MM.1S (cell line): ENCODE data around the gene CEP70.

Source experiments
- DNase-seq: peaks from one replicate; pipeline ENCODE4 v3.0.0-alpha.2; 2015
- H2AFZ ChIP-seq: fragments of 300-600 bp; sonication (generic); 2 replicates; pipeline ENCODE4 v1.6.0; 2016; ENCODE audit warnings: antibody characterized with exemption, low read length
- H3F3A ChIP-seq: fragments of 300-600 bp; sonication (generic); 2 replicates; pipeline ENCODE4 v1.6.1; 2016; ENCODE audit warnings: mild to moderate bottlenecking, antibody characterized with exemption, low read length, moderate library complexity, mixed read lengths; ENCODE audit not compliant: insufficient read depth
- H3K27ac ChIP-seq: fragments of 300-600 bp; sonication (generic); 2 replicates; pipeline ENCODE4 v1.5.1; 2016; ENCODE audit warnings: mild to moderate bottlenecking, low read length
- H3K27me3 ChIP-seq: fragments of 300-600 bp; sonication (generic); replicated peaks from 2 replicates; pipeline ENCODE4 v1.6.0; 2016; ENCODE audit warnings: low read length; ENCODE audit not compliant: insufficient read depth
- H3K36me3 ChIP-seq: fragments of 300-600 bp; sonication (generic); replicated peaks from 2 replicates; pipeline ENCODE4 v1.6.1; 2016; ENCODE audit warnings: mild to moderate bottlenecking, low read length, mixed read lengths; ENCODE audit not compliant: insufficient read depth
- H3K4me1 ChIP-seq: fragments of 300-600 bp; sonication (generic); 2 replicates; pipeline ENCODE4 v1.6.1; 2016; ENCODE audit warnings: low read length, mixed read lengths
- H3K4me2 ChIP-seq: fragments of 300-600 bp; sonication (generic); 2 replicates; pipeline ENCODE4 v1.6.0; 2016; ENCODE audit warnings: low read depth, low read length
- H3K4me3 ChIP-seq: fragments of 300-600 bp; sonication (generic); 2 replicates; pipeline ENCODE4 v1.5.1; 2016; ENCODE audit warnings: low read length, mixed read lengths
- H3K79me2 ChIP-seq: fragments of 300-600 bp; sonication (generic); 2 replicates; pipeline ENCODE4 v1.6.1; 2016; ENCODE audit warnings: mixed run types, low read length, mixed read lengths
- H3K9ac ChIP-seq: fragments of 300-600 bp; sonication (generic); 2 replicates; pipeline ENCODE4 v1.6.1; 2016; ENCODE audit warnings: low read length, mixed read lengths
- H3K9me2 ChIP-seq: fragments of 300-600 bp; sonication (generic); replicated peaks from 2 replicates; pipeline ENCODE4 v1.6.1; 2016; ENCODE audit warnings: mild to moderate bottlenecking, low read length, mixed read lengths; ENCODE audit not compliant: insufficient read depth
- H3K9me3 ChIP-seq: fragments of 300-600 bp; sonication (generic); replicated peaks from 2 replicates; pipeline ENCODE4 v1.6.1; 2016; ENCODE audit warnings: mild to moderate bottlenecking, low read length, mixed read lengths; ENCODE audit not compliant: insufficient read depth
- H4K20me1 ChIP-seq: fragments of 300-600 bp; sonication (generic); 2 replicates; pipeline ENCODE4 v1.6.1; 2016; ENCODE audit warnings: mild to moderate bottlenecking, low read length, moderate library complexity, mixed read lengths; ENCODE audit not compliant: insufficient read depth
- EZH2 ChIP-seq: fragments of 300-600 bp; sonication (generic); optimal IDR thresholded peaks from 2 replicates; pipeline ENCODE3; 2017; ENCODE audit warnings: low read depth, mild to moderate bottlenecking, antibody characterized with exemption, low read length, mixed read lengths
- EZH2phosphoT487 ChIP-seq: fragments of 300-600 bp; sonication (generic); IDR thresholded peaks from 2 replicates; pipeline ENCODE4 v1.6.1; 2018; ENCODE audit warnings: antibody characterized with exemption, low read length
- TF ChIP-seq, protein P1 (sequence below): fragments of 300-600 bp; sonication (generic); IDR thresholded peaks from 2 replicates; pipeline ENCODE4 v1.5.1; 2016; ENCODE audit warnings: antibody characterized with exemption, low read length, mixed read lengths

Gene CEP70

DNA sequence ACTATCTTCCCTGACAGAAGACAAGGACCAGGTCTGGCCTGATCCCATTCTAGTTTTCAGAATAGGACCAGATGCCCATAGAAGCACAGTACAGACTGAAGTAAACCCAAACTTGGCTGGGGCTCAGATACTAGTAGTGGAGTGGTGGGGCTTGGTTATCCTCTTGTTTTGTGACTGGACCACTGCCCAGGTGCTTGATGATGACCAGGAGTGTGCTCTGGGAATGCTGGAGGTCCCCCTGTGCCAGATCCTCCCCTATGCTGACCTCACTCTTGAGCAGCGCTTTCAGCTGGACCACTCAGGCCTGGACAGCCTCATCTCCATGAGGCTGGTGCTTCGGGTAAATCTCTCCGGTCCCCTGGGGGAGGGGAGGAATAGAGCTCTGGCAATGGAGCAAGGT, 123.4 kb downstream of the CEP70 start:
- no peaks in the 10 kb centered on the region for H3F3A ChIP-seq
- H3K79me2 ChIP-seq = no peaks in the 10 kb centered on the region
- H4K20me1 ChIP-seq = no peaks in the 10 kb centered on the region
- H3K9me2 ChIP-seq = no peaks in the 10 kb centered on the region
- no peak overlapping the region for H3K27ac ChIP-seq
- H3K36me3 ChIP-seq = no peaks in the 10 kb centered on the region
- TF ChIP-seq EZH2 (no peak), EZH2phosphoT487 (no peak)
- TF ChIP-seq, protein P1, sequence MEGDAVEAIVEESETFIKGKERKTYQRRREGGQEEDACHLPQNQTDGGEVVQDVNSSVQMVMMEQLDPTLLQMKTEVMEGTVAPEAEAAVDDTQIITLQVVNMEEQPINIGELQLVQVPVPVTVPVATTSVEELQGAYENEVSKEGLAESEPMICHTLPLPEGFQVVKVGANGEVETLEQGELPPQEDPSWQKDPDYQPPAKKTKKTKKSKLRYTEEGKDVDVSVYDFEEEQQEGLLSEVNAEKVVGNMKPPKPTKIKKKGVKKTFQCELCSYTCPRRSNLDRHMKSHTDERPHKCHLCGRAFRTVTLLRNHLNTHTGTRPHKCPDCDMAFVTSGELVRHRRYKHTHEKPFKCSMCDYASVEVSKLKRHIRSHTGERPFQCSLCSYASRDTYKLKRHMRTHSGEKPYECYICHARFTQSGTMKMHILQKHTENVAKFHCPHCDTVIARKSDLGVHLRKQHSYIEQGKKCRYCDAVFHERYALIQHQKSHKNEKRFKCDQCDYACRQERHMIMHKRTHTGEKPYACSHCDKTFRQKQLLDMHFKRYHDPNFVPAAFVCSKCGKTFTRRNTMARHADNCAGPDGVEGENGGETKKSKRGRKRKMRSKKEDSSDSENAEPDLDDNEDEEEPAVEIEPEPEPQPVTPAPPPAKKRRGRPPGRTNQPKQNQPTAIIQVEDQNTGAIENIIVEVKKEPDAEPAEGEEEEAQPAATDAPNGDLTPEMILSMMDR = no peak
- no peak overlapping the region for H3K4me3 ChIP-seq
- H3K9me3 ChIP-seq = no peaks in the 10 kb centered on the region
- H3K9ac ChIP-seq = no peak overlapping the region
- no peak overlapping the region for H3K4me2 ChIP-seq
- H2AFZ ChIP-seq = no peak overlapping the region
- H3K27me3 ChIP-seq = no peaks in the 10 kb centered on the region
- no peak for DNase-seq
- H3K4me1 ChIP-seq = no peaks in the 10 kb centered on the region

DNA sequence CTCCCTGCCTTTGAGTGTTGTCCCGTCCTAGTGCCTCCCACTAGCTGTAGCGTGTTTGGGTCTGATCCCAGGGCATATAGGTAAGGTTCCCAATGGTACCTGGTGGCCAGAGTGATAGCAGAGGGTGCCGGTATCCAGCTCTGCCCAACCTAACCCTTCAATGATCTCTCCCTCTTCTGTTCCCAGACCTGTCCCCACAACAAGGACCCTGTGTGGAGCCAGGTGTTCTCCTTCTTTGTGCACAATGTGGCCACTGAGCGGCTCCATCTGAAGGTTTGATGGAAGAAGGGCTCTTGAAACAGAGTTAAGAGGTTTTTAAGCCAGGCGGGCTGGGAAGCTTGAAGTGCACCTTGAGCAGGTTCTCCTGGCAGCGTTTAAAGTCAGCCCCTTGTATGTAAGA, 124.2 kb downstream of the CEP70 start:
- TF ChIP-seq EZH2phosphoT487 = no peak
- TF ChIP-seq, protein P1 = no peak
- no peak for TF ChIP-seq EZH2
- Histone ChIP-seq H3K36me3 (no peaks in the 10 kb centered on the region), H4K20me1 (no peaks in the 10 kb centered on the region), H3K4me1 (no peaks in the 10 kb centered on the region), H3K4me3 (no peak overlapping the region), H3K9ac (no peak overlapping the region), H3K79me2 (no peaks in the 10 kb centered on the region), H3F3A (no peaks in the 10 kb centered on the region), H3K9me2 (no peaks in the 10 kb centered on the region), H3K27me3 (no peaks in the 10 kb centered on the region), H3K27ac (no peak overlapping the region), H3K4me2 (no peak overlapping the region), H3K9me3 (no peaks in the 10 kb centered on the region), H2AFZ (no peak overlapping the region)
- no peak for DNase-seq

DNA sequence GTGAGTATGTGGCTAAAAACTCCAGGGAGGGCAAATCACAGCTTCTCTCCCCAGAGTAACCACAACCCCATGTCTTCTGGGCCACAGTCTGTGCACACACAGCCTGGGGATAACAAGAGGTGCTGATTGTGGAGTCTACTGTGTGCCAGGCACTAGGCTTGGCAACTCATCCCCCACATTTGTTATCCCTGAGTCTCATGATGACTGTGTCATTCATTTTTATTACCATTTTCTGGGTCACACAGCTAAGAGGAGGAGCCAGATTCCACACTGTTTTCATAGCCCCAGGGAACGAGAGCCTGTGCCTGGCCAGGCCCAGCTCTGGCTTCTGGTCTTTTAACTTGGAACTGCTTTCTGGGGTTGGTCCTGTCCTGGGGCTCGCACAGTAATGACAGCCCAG, 125.2 kb downstream of the CEP70 start:
- Histone ChIP-seq H4K20me1 (no peaks in the 10 kb centered on the region), H2AFZ (no peak overlapping the region), H3K36me3 (no peaks in the 10 kb centered on the region), H3K9me3 (no peaks in the 10 kb centered on the region), H3K4me2 (no peak overlapping the region), H3K27ac (no peak overlapping the region), H3F3A (no peaks in the 10 kb centered on the region), H3K4me3 (no peak overlapping the region), H3K79me2 (no peaks in the 10 kb centered on the region), H3K4me1 (no peaks in the 10 kb centered on the region), H3K9me2 (no peaks in the 10 kb centered on the region), H3K27me3 (no peaks in the 10 kb centered on the region), H3K9ac (no peak overlapping the region)
- no peak for DNase-seq
- no peak for TF ChIP-seq EZH2

GRCh38 chr3:138468451-138468850, 125.6 kb downstream of the CEP70 start:
- no peaks in the 10 kb centered on the region for H3K36me3 ChIP-seq
- H3K27me3 ChIP-seq = no peaks in the 10 kb centered on the region
- no peaks in the 10 kb centered on the region for H3F3A ChIP-seq
- no peak for DNase-seq
- H4K20me1 ChIP-seq = no peaks in the 10 kb centered on the region
- H3K4me3 ChIP-seq = no peak overlapping the region
- H3K9me2 ChIP-seq = no peaks in the 10 kb centered on the region
- no peaks in the 10 kb centered on the region for H3K4me1 ChIP-seq
- H3K9ac ChIP-seq = no peak overlapping the region
- no peak overlapping the region for H3K27ac ChIP-seq
- H3K9me3 ChIP-seq = no peaks in the 10 kb centered on the region
- no peaks in the 10 kb centered on the region for H3K79me2 ChIP-seq
- TF ChIP-seq EZH2 = no peak
- TF ChIP-seq, protein P1 = no peak
- no peak overlapping the region for H2AFZ ChIP-seq
- no peak overlapping the region for H3K4me2 ChIP-seq
